Ascending aorta (tissue), 2 donors: Measurements from ENCODE around the gene ACOT9. TPM values are rescaled to one million over a fixed set of nuclear protein-coding genes. Genes with fewer than 3 reads are reported as not detected.
A peak's percentile ranks its signal among the peaks of the same experiment; 100 is the strongest.
"Not testable (repeated sequence)": the region's sequence is repeated elsewhere in the genome, so short reads cannot be mapped to it uniquely, and the experiment has no call there.

ENCODE experiments used
- DNase-seq, 2 donors: peaks; one replicate each; pipeline ENCODE4 v3.0.0-alpha.2; 2019; ENCODE audit warnings: low spot score in 2 of 2
- H3K27ac ChIP-seq, 2 donors: fragments of 200-600 bp; sonication (generic); one replicate each; pipeline ENCODE4 v1.5.1; 2016 to 2017; ENCODE audit warnings: mild to moderate bottlenecking in 1 of 2
- H3K27me3 ChIP-seq: fragments of 200-600 bp; sonication (generic); one replicate; pipeline ENCODE4 v1.5.1; 2017
- H3K36me3 ChIP-seq, 2 donors: fragments of 200-600 bp; sonication (generic); one replicate each; pipeline ENCODE4 v1.5.1; 2016
- H3K4me1 ChIP-seq, 2 donors: fragments of 200-600 bp; sonication (generic); one replicate each; pipeline ENCODE4 v1.5.1; 2016 to 2017; ENCODE audit warnings: mild to moderate bottlenecking in 1 of 2
- H3K4me3 ChIP-seq, 2 donors: fragments of 200-600 bp; sonication (generic); one replicate each; pipeline ENCODE4 v1.5.1; 2016 to 2017; ENCODE audit warnings: mild to moderate bottlenecking in 1 of 2
- H3K9me3 ChIP-seq, 2 donors: fragments of 200-600 bp; sonication (generic); one replicate each; pipeline ENCODE4 v1.5.1; 2016
- CTCF ChIP-seq, 3 experiments: fragments of 200-600 bp in 2 of 3; fragments of 450-650 bp in 1 of 3; sonication (generic) in 2 of 3; IDR thresholded peaks; one replicate each; pipeline ENCODE4 v1.5.1; 2016 to 2019; ENCODE audit warnings: antibody characterized with exemption in 3 of 3, mild to moderate bottlenecking in 1 of 3, moderate library complexity in 1 of 3
- intact Hi-C: fragments of 100-400 bp; cut with DNase I; formaldehyde crosslinking; loops from one replicate; pipeline ENCODE4 v1.15.1; 2023
- total RNA-seq: library from RNA; depleted of rRNA; stranded (reverse); fragments of >200 nt; gene quantifications from one replicate; pipeline ENCODE4 v1.1.0, GENCODE V29; 2016

ACOT9 gene
- total RNA-seq, 1 donor from 2014 or later, result 6.6 TPM

GRCh38 chrX:23749576-23749975 lies 6.5 kb upstream of the ACOT9 start:
- intact Hi-C loops, result loop anchor here (10.0 kb wide), 1 partner anchor 275 kb away; the partner anchor contains the start of gene KLHL15
- Histone ChIP-seq H3K36me3 (no peaks in the 10 kb centered on the region), H3K27me3 (no peaks in the 10 kb centered on the region), H3K9me3 (no peaks in the 10 kb centered on the region), H3K4me3 (no peak overlapping the region), H3K27ac (no peak overlapping the region), H3K4me1 (no peaks in the 10 kb centered on the region)
- no peak for TF ChIP-seq CTCF (IDR thresholded peaks at IDR 0.05)
- DNase-seq, result no peak

GRCh38 chrX:23749129-23749528 lies 6.1 kb upstream of the ACOT9 start:
- intact Hi-C loops, result loop anchor here (10.0 kb wide), 1 partner anchor 276 kb away; the partner anchor contains the start of gene KLHL15
- no peak overlapping the region for H3K27ac ChIP-seq
- no peak for DNase-seq
- no peaks in the 10 kb centered on the region for H3K27me3 ChIP-seq
- no peaks in the 10 kb centered on the region for H3K36me3 ChIP-seq
- no peaks in the 10 kb centered on the region for H3K4me1 ChIP-seq
- no peaks in the 10 kb centered on the region for H3K9me3 ChIP-seq
- H3K4me3 ChIP-seq, result no peak overlapping the region
- no peak for TF ChIP-seq CTCF (IDR thresholded peaks at IDR 0.05)

GRCh38 chrX:23745786-23746185 lies 2.7 kb upstream of the ACOT9 start:
- Histone ChIP-seq H3K4me1 (no peaks in the 10 kb centered on the region), H3K4me3 (no peak overlapping the region), H3K9me3 (no peaks in the 10 kb centered on the region), H3K36me3 (no peaks in the 10 kb centered on the region), H3K27me3 (no peaks in the 10 kb centered on the region), H3K27ac (no peak overlapping the region)
- no peak for TF ChIP-seq CTCF (IDR thresholded peaks at IDR 0.05)
- intact Hi-C loops, result loop anchor here (10.0 kb wide), 1 partner anchor 279 kb away; the partner anchor contains the start of gene KLHL15
- no peak for DNase-seq

GRCh38 chrX:23743623-23743971 lies 521 bp upstream of the ACOT9 start:
- H3K9me3 ChIP-seq, DNase-seq, H3K27me3 ChIP-seq, H3K36me3 ChIP-seq, H3K4me1 ChIP-seq: not testable (repeated sequence)
- Histone ChIP-seq H3K4me3 (peak overlapping the region; percentile 21 to 79), H3K27ac (peak overlapping the region; percentile 93 to 98)
- intact Hi-C loops, result loop anchor here (1.0 to 10.0 kb wide), 6 partner anchors 40 to 281 kb away; partner anchors contain the start of genes CXorf58, KLHL15, PRDX4 and SAT1

- intact Hi-C loops, result loop anchor here (5.0 to 10.0 kb wide), 3 partner anchors 60 to 283 kb away; partner anchors contain the start of genes KLHL15 and PRDX4
- Histone ChIP-seq H3K4me3 (peak overlapping the region; percentile 71 to 79), H3K27ac (peak overlapping the region; percentile 93 to 98), H3K36me3 (no peaks in the 10 kb centered on the region), H3K4me1 (no peaks in the 10 kb centered on the region), H3K27me3 (no peaks in the 10 kb centered on the region), H3K9me3 (no peaks in the 10 kb centered on the region)
- peak in 1 of 2 donors; percentile 70 for DNase-seq
- no peak for TF ChIP-seq CTCF (IDR thresholded peaks at IDR 0.05)
Observed at GRCh38 chrX:23742174-23742696, 841 bp downstream of the ACOT9 start.

GRCh38 chrX:23737413-23737812 lies 5.7 kb downstream of the ACOT9 start:
- H3K27ac ChIP-seq, result no peak overlapping the region
- no peak for TF ChIP-seq CTCF (IDR thresholded peaks at IDR 0.05)

More at GRCh38 chrX:23737413-23737812, 5.7 kb downstream of the ACOT9 start:
- no peak overlapping the region for H3K4me3 ChIP-seq
- no peaks in the 10 kb centered on the region for H3K9me3 ChIP-seq
- H3K36me3 ChIP-seq, result peaks cover 0 to 7% of the 10 kb centered on the region in 2 donors
- H3K4me1 ChIP-seq, result no peaks in the 10 kb centered on the region
- intact Hi-C loops, result no loop called here
- DNase-seq, result no peak
- no peaks in the 10 kb centered on the region for H3K27me3 ChIP-seq
